ENCODE measurements around the gene POP5.
A peak's percentile ranks its signal among the peaks of the same experiment; 100 is the strongest.
"Not testable (repeated sequence)": the region's sequence is repeated elsewhere in the genome, so short reads cannot be mapped to it uniquely, and the experiment has no call there.

Gene POP5

GRCh38 chr12:120536064-120536791 lies 45.0 kb downstream of the POP5 start:
- DNase-seq (ENCODE audit: low spot score) = no peak

GRCh38 chr12:120534703-120535655 lies 46.2 kb downstream of the POP5 start:
- peak; percentile 69 for DNase-seq (ENCODE audit: low spot score)

GRCh38 chr12:120534203-120534702 lies 46.9 kb downstream of the POP5 start, which contains the start of gene RNF10:
Gene RNF10 (plus strand): TSS chr12:120534356. CDS start chr12:120534812, 456 bp downstream.
- peak; percentile 93 for DNase-seq (ENCODE audit: low spot score)

GRCh38 chr12:120532701-120533238 lies 48.4 kb downstream of the POP5 start:
- DNase-seq (ENCODE audit: low spot score) = no peak

- not testable (repeated sequence) for DNase-seq (ENCODE audit: low spot score)
Measured at GRCh38 chr12:120530418-120530761, 50.8 kb downstream of the POP5 start.

- peak; percentile 56 for DNase-seq (ENCODE audit: low spot score)
Measured at GRCh38 chr12:120529641-120530417, 51.4 kb downstream of the POP5 start.

- DNase-seq (ENCODE audit: low spot score) = peak; percentile 92
Measured at GRCh38 chr12:120528861-120529525, 52.2 kb downstream of the POP5 start, which contains the start of gene COQ5. Gene COQ5 (minus strand): TSS chr12:120529158. CDS start chr12:120529141, 17 bp downstream.

Measured in GM03348 (cell line).